ENCODE measurements around the gene RBM26. TPM values are rescaled to one million over a fixed set of nuclear protein-coding genes. Genes with fewer than 3 reads are reported as not detected.
A peak's percentile ranks its signal among the peaks of the same experiment; 100 is the strongest.

The RBM26 gene
- total RNA-seq, 2 experiments from 2014 or later, result 50.6 to 52.0 TPM

DNA sequence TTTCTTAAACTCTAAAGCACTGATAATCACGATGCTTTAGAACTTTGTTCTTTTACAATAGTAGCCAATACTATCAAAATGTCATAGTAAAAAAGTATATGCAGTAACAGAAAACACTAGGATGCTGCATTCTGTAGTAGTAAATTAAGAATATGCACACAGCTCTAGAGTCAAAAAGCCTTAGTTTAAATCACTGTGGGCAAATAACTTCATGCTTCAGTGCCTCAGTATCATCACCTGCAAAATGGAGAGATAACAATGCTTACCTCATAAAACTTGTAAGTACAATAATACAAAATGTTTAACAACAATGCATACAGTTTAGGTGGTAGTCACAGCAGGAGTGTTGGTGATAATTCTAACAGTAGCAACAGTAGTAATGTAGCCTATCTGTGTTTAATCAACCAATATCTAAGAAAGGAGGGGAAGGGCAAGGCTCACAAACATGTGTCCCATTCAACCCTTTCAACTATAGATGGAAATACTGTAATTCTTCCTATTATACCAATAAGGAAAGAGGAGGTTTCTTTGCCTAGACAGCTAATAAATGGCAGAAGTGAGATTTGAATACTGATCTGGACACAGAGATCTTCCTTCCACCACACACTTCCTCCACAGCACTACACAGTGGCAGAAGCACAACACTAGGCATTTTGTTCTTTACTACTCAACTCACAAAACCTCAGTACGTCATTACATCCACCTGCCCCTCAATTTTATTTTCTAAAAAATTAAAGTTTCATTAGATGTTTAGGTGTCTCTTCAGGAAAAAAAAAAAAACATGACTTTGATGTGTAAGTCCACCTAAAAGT is 4.6 kb downstream of the RBM26 start:
- Mint-ChIP-seq H3K27me3 (ENCODE audit: low read depth) (no peaks in the 10 kb centered on the region), H3K9me3 (ENCODE audit: insufficient read depth) (no peaks in the 10 kb centered on the region), H3K27ac (peak overlapping the region; percentile 13), H3K4me1 (ENCODE audit: low read depth) (peaks cover 32% of the 10 kb centered on the region), H3K36me3 (ENCODE audit: low read depth) (peaks cover 53% of the 10 kb centered on the region), H3K4me3 (no peak overlapping the region)
- ChIA-PET POLR2A (no interaction called here), CTCF (interaction anchor here (1.0 to 2.0 kb wide), 2 partner anchors 8 to 10 kb away, joined by 5 to 12 read pairs; no protein-coding TSS in a partner anchor)
- DNase-seq (no peak), ATAC-seq (no peak)

DNA sequence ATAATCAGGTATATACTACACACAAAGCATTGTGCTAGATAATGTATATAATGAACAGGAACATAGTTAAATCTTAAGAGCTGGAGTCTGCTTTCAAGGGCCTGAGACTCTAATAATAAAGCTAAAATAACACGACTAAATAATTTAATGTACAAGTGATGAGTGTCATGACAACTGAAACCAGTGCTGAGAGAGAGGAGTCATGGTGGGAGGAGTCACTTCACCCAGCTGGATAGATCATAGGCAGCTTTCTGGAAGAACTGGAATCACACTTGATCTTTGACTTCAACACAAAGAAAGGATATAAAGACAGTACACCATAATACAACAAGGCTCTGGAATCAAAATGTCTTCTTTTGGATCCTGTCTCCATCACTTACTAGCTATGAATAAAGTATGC is 7.1 kb downstream of the RBM26 start:
- POLR2A ChIA-PET, result interaction anchor here (0.5 to 0.8 kb wide), 2 partner anchors 11 to 82 kb away, joined by 3 read pairs; partner anchors contain the start of gene NDFIP2
- Mint-ChIP-seq H3K36me3 (ENCODE audit: low read depth) (peaks cover 74% of the 10 kb centered on the region), H3K4me3 (no peak overlapping the region), H3K27me3 (ENCODE audit: low read depth) (no peaks in the 10 kb centered on the region), H3K4me1 (ENCODE audit: low read depth) (peaks cover 47% of the 10 kb centered on the region), H3K9me3 (ENCODE audit: insufficient read depth) (peaks cover 12% of the 10 kb centered on the region), H3K27ac (no peak overlapping the region)
- ATAC-seq (no peak), DNase-seq (no peak)
- CTCF ChIA-PET, result interaction anchor here (0.7 to 1.8 kb wide), 6 partner anchors 8 to 142 kb away, joined by 3 to 5 read pairs (median 3); no protein-coding TSS in a partner anchor

DNA sequence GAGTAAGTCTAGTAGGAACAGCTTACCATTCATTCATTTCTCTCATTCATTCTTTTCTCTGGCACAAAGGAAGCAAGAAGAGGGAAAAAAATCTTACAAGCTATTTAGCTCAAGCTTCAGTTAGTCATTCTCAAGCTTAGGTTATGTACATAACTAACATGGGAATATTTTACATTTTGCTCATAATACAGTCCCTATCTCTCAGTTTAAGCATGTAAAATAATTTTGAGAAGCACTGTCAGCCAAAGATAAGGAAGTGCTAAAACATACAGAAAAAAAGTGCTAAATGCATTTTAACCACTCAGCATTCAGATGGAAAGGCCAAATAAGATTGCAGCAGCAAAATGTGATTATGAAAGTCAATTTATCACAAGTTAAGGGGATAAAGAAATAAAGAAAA is 7.9 kb downstream of the RBM26 start:
- Mint-ChIP-seq H3K27ac (no peak overlapping the region), H3K27me3 (ENCODE audit: low read depth) (no peaks in the 10 kb centered on the region), H3K4me3 (no peak overlapping the region), H3K4me1 (ENCODE audit: low read depth) (peaks cover 55% of the 10 kb centered on the region), H3K9me3 (ENCODE audit: insufficient read depth) (peaks cover 12% of the 10 kb centered on the region), H3K36me3 (ENCODE audit: low read depth) (peaks cover 73% of the 10 kb centered on the region)
- POLR2A ChIA-PET, result interaction anchor here (0.8 kb wide), 1 partner anchor 10 kb away, joined by 3 read pairs; no protein-coding TSS in a partner anchor
- DNase-seq (no peak), ATAC-seq (no peak)
- CTCF ChIA-PET, result interaction anchor here (0.8 to 1.8 kb wide), 4 partner anchors 9 to 142 kb away, joined by 3 to 5 read pairs (median 4); no protein-coding TSS in a partner anchor

DNA sequence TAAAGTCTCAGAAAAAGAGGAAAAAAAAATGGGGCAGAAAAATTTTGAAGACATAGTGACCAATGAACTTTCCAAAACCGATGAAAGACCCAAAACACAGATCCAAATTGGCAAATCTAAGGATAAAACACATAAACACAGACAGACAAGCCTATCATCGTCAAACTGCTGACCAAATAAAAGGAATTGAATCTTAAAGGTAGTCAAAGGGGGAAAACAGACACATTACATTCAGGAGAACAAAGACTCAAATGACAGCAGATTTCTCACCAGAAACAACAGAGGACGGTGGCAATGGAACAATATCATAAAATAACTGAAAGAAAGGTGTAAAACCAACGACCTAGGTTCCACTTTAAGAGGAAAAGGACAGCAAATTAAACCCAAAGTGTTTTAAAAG is 10.2 kb downstream of the RBM26 start:
- ATAC-seq (no peak), DNase-seq (no peak)
- ChIA-PET CTCF (interaction anchor here (0.6 to 1.4 kb wide), 2 partner anchors 20 to 409 kb away, joined by 3 to 4 read pairs; no protein-coding TSS in a partner anchor), POLR2A (no interaction called here)
- no peaks in the 10 kb centered on the region for H3K27me3 Mint-ChIP-seq (ENCODE audit: low read depth)
- peaks cover 62% of the 10 kb centered on the region for H3K36me3 Mint-ChIP-seq (ENCODE audit: low read depth)
- H3K9me3 Mint-ChIP-seq (ENCODE audit: insufficient read depth), result peaks cover 12% of the 10 kb centered on the region
- H3K4me1 Mint-ChIP-seq (ENCODE audit: low read depth), result peaks cover 60% of the 10 kb centered on the region
- no peak overlapping the region for H3K4me3 Mint-ChIP-seq
- H3K27ac Mint-ChIP-seq, result no peak overlapping the region

DNA sequence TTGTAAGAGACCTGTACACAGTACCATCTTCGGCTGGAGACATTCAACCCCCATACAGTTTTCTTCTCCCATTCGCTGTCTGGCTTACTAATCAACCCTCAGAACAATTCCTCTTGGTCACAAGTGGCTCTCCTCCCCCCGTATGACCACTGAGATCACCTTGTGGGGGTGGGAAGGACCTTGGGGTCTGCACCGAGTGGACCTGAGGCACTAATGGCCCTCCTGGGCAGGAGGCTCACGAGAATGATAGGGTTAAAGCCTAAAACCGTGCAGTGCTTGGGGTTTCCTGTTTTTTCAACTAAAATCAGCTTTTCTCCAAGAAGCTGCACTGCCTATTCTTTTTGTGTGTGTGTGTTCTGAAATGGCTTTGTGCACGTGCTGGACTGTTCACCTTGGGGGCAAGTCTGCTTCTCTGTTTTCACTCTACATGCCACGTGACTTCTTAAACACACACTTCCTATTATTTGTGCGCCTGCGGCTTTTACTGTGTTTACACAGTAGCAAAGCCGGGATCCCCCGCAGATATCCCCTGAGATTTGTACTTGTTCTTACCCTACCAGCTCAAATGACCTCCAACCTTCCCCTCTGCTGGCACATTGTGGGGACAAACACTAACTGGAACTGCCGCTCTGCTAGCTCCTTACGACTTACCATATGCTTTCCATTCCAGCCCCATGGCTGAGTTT is 12.3 kb downstream of the RBM26 start:
- H3K36me3 Mint-ChIP-seq (ENCODE audit: low read depth), result peaks cover 44% of the 10 kb centered on the region

DNA sequence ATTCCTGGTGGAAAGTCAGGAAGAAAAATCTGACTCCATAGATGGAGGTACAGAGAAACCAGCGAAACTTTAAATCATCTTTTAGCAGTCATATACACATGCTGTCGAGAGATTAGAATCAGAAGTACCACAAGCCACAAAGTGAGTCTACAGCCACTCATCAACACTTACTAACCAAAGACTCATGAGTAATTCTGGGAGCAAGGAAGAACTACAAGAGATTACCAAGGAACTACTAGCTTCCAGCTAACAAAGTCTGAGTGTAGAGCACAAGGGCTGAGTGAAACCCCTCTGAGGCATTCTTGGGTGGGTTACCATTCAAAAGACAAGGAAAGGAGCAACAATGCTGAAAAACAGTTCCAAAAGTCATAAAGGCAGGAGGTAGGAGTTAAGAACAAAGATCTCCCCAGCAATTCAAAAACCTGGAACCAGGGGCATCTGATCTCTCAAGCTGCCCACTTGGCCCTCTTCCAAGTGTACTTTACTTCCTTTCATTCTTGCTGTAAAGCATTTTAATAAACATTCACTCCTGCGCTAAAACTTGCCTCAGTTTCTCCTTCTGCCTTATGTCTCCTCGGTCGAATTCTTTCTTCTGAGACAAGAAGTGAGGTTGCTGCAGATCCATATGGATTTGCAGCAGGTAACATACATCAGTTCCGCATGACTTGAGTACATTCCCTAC is 13.0 kb downstream of the RBM26 start:
- H3K4me3 Mint-ChIP-seq, result peak overlapping the region; percentile 48
- ATAC-seq, result peak; percentile 82
- peak overlapping the region; percentile 71 for H3K27ac Mint-ChIP-seq
- ChIA-PET POLR2A (interaction anchor here (0.7 to 3.6 kb wide), 3 partner anchors 12 to 130 kb away, joined by 3 to 22 read pairs (median 3); partner anchors contain the start of gene RBM26), CTCF (interaction anchor here (0.9 to 2.9 kb wide), 7 partner anchors 9 to 149 kb away, joined by 3 to 33 read pairs (median 5); partner anchors contain the start of gene RBM26)
- peaks cover 12% of the 10 kb centered on the region for H3K9me3 Mint-ChIP-seq (ENCODE audit: insufficient read depth)
- peaks cover 40% of the 10 kb centered on the region for H3K36me3 Mint-ChIP-seq (ENCODE audit: low read depth)
- peak; percentile 58 for DNase-seq
- H3K4me1 Mint-ChIP-seq (ENCODE audit: low read depth), result peaks cover 51% of the 10 kb centered on the region
- H3K27me3 Mint-ChIP-seq (ENCODE audit: low read depth), result no peaks in the 10 kb centered on the region

More for the DNA sequence above, 12.3 kb downstream of the RBM26 start:
- H3K27ac Mint-ChIP-seq, result peak overlapping the region; percentile 68
- DNase-seq (peak; percentile 59), ATAC-seq (peak; percentile 58)
- H3K4me3 Mint-ChIP-seq, result peak overlapping the region; percentile 48
- peaks cover 50% of the 10 kb centered on the region for H3K4me1 Mint-ChIP-seq (ENCODE audit: low read depth)
- H3K9me3 Mint-ChIP-seq (ENCODE audit: insufficient read depth), result peaks cover 12% of the 10 kb centered on the region
- CTCF ChIA-PET, result interaction anchor here (0.7 to 2.9 kb wide), 6 partner anchors 9 to 148 kb away, joined by 3 to 33 read pairs (median 8); partner anchors contain the start of gene RBM26
- POLR2A ChIA-PET, result interaction anchor here (1.3 to 3.6 kb wide), 2 partner anchors 12 to 129 kb away, joined by 3 to 22 read pairs; partner anchors contain the start of gene RBM26
- no peaks in the 10 kb centered on the region for H3K27me3 Mint-ChIP-seq (ENCODE audit: low read depth)

DNA sequence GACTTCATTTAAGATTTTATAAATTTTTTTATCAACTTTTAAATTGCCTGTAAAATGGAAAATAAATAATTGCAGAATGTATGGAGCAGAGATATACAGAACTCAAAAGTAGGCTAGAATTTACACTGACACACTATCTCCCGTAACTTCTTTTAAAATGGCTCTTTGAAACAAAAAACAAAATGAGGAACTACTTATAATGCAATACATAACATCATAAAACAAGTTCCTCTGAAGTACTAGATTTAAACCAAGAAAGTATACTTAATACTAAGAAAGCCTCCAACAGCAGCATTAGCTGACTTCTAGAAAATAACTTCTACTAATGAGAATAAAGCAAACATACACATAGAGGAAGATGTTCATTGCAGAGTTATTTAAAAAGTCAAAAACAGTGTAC is 17.0 kb downstream of the RBM26 start:
- peaks cover 62% of the 10 kb centered on the region for H3K4me1 Mint-ChIP-seq (ENCODE audit: low read depth)
- peaks cover 16% of the 10 kb centered on the region for H3K36me3 Mint-ChIP-seq (ENCODE audit: low read depth)
- H3K27ac Mint-ChIP-seq, result no peak overlapping the region
- H3K9me3 Mint-ChIP-seq (ENCODE audit: insufficient read depth), result no peaks in the 10 kb centered on the region
- POLR2A ChIA-PET, result no interaction called here
- H3K27me3 Mint-ChIP-seq (ENCODE audit: low read depth), result no peaks in the 10 kb centered on the region
- DNase-seq (no peak), ATAC-seq (no peak)
- CTCF ChIA-PET, result no interaction called here
- H3K4me3 Mint-ChIP-seq, result no peak overlapping the region

DNA sequence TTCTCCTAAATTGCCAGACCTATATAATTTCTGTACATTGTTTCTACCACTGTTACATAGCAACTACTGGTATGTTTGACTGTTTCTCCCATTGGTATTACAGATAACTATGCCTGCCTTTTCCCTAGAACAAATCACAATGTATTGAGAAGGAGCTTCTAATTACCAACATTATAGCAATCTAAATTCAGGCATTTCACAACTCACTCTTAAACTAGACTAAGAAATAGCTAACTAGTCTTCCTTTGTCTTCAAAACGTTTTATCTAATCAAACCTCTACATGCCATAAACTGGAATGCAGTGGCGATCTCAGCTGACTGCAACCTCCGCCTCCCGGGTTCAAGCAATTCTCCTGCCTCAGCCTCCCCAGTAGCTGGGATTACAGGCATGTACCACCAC is 18.2 kb downstream of the RBM26 start:
- Mint-ChIP-seq H3K27me3 (ENCODE audit: low read depth) (no peaks in the 10 kb centered on the region), H3K27ac (no peak overlapping the region), H3K4me1 (ENCODE audit: low read depth) (peaks cover 59% of the 10 kb centered on the region), H3K4me3 (no peak overlapping the region), H3K9me3 (ENCODE audit: insufficient read depth) (no peaks in the 10 kb centered on the region), H3K36me3 (ENCODE audit: low read depth) (peaks cover 19% of the 10 kb centered on the region)
- CTCF ChIA-PET, result no interaction called here
- ATAC-seq (no peak), DNase-seq (no peak)
- POLR2A ChIA-PET, result interaction anchor here (0.7 kb wide), 1 partner anchor 10 kb away, joined by 3 read pairs; no protein-coding TSS in a partner anchor

DNA sequence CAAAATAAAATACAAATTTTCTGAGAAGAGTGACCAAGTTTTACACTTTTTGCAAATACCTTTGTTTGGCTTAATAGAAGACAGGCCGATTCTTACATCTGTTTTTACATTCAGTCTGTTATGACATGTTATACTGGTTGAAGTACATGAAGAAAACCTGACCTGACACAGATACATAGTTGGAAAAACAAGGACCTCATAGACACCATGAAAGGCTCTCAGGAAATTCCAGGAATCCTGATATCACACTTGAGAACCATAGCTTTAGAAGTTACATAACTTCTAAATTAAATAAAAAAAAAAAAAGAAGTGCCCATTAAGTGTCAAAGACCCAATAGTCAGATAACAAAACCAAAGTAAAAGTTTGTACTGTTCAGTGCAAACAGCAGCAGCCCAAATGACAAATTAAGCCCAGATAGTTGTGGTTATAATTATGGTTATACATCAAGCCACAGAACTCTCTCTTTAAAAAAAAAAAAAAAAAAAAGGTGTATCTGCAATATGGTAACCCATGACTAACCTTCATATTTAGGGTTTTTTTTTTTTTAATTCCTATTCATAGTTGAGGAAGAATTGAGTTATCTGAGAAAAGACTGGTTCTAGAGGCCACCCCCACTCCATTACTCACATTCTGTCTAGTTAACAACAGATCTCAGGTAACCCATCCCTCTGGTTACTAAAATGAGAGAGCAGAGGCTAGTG is 19.8 kb downstream of the RBM26 start:
- ChIA-PET POLR2A (interaction anchor here (1.1 kb wide), 1 partner anchor 19 kb away, joined by 5 read pairs; the partner anchor contains the start of gene RBM26), CTCF (interaction anchor here (1.2 kb wide), 1 partner anchor 37 kb away, joined by 3 read pairs; no protein-coding TSS in a partner anchor)
- no peak overlapping the region for H3K27ac Mint-ChIP-seq
- ATAC-seq, result peak; percentile 51
- H3K27me3 Mint-ChIP-seq (ENCODE audit: low read depth), result no peaks in the 10 kb centered on the region
- no peak for DNase-seq
- H3K4me3 Mint-ChIP-seq, result no peak overlapping the region
- H3K36me3 Mint-ChIP-seq (ENCODE audit: low read depth), result peaks cover 15% of the 10 kb centered on the region
- H3K9me3 Mint-ChIP-seq (ENCODE audit: insufficient read depth), result no peaks in the 10 kb centered on the region
- H3K4me1 Mint-ChIP-seq (ENCODE audit: low read depth), result peaks cover 63% of the 10 kb centered on the region

DNA sequence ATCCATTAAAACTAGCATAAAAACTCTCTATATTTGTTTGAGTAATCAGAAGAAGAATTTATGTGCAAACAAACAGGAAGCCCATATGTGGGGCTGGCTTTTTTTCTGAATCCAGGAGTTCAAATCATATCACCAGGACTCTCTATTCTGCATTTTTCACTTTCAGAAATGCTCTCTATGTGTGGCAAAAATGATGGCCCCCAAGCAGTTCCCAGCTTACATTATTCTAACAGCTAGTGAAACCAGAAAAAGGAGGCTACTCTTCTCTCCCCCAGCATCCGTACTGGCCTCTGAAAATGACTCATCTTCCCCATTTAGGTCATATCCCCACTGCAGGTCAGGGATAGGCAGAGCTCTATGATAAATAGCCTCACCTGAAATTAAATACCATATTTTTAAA is 20.4 kb downstream of the RBM26 start:
- ATAC-seq, result peak; percentile 85
- H3K27me3 Mint-ChIP-seq (ENCODE audit: low read depth), result no peaks in the 10 kb centered on the region
- no peak overlapping the region for H3K27ac Mint-ChIP-seq
- ChIA-PET POLR2A (interaction anchor here (1.1 kb wide), 1 partner anchor 20 kb away, joined by 5 read pairs; the partner anchor contains the start of gene RBM26), CTCF (interaction anchor here (0.6 to 1.2 kb wide), 2 partner anchors 13 to 37 kb away, joined by 3 read pairs; no protein-coding TSS in a partner anchor)
- H3K36me3 Mint-ChIP-seq (ENCODE audit: low read depth), result peaks cover 15% of the 10 kb centered on the region
- H3K9me3 Mint-ChIP-seq (ENCODE audit: insufficient read depth), result no peaks in the 10 kb centered on the region
- peaks cover 62% of the 10 kb centered on the region for H3K4me1 Mint-ChIP-seq (ENCODE audit: low read depth)
- no peak overlapping the region for H3K4me3 Mint-ChIP-seq
- DNase-seq, result peak; percentile 54
